Measurements from ENCODE around the gene LNP1.

DNA sequence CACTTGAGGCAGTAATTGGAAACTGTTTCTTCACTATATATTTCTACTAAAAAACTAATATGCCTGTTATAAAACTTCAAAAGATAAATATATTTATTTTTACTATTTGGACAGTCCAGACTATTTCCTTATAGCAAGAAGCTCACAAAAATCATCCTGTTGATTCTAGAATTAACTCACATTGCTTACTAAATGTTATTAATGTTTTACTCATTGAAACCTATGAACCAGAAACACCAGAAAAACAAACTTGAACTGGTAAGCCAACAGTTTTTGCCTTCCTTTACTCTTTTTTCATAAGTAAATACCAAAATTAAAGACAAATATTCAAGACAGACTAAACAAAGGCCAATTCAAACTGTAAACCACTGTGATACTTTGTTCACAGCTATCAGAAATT lies 26.8 kb upstream of the LNP1 start:
- TF ChIP-seq, protein P1, sequence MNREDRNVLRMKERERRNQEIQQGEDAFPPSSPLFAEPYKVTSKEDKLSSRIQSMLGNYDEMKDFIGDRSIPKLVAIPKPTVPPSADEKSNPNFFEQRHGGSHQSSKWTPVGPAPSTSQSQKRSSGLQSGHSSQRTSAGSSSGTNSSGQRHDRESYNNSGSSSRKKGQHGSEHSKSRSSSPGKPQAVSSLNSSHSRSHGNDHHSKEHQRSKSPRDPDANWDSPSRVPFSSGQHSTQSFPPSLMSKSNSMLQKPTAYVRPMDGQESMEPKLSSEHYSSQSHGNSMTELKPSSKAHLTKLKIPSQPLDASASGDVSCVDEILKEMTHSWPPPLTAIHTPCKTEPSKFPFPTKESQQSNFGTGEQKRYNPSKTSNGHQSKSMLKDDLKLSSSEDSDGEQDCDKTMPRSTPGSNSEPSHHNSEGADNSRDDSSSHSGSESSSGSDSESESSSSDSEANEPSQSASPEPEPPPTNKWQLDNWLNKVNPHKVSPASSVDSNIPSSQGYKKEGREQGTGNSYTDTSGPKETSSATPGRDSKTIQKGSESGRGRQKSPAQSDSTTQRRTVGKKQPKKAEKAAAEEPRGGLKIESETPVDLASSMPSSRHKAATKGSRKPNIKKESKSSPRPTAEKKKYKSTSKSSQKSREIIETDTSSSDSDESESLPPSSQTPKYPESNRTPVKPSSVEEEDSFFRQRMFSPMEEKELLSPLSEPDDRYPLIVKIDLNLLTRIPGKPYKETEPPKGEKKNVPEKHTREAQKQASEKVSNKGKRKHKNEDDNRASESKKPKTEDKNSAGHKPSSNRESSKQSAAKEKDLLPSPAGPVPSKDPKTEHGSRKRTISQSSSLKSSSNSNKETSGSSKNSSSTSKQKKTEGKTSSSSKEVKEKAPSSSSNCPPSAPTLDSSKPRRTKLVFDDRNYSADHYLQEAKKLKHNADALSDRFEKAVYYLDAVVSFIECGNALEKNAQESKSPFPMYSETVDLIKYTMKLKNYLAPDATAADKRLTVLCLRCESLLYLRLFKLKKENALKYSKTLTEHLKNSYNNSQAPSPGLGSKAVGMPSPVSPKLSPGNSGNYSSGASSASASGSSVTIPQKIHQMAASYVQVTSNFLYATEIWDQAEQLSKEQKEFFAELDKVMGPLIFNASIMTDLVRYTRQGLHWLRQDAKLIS (CRISPR knock-in tag; IDR thresholded peaks at IDR 0.05; ENCODE audit: borderline replicate concordance): no peak
- TF ChIP-seq ESRRA (CRISPR knock-in tag; IDR thresholded peaks at IDR 0.05; ENCODE audit: borderline replicate concordance): no peak
- TF ChIP-seq, protein P2, sequence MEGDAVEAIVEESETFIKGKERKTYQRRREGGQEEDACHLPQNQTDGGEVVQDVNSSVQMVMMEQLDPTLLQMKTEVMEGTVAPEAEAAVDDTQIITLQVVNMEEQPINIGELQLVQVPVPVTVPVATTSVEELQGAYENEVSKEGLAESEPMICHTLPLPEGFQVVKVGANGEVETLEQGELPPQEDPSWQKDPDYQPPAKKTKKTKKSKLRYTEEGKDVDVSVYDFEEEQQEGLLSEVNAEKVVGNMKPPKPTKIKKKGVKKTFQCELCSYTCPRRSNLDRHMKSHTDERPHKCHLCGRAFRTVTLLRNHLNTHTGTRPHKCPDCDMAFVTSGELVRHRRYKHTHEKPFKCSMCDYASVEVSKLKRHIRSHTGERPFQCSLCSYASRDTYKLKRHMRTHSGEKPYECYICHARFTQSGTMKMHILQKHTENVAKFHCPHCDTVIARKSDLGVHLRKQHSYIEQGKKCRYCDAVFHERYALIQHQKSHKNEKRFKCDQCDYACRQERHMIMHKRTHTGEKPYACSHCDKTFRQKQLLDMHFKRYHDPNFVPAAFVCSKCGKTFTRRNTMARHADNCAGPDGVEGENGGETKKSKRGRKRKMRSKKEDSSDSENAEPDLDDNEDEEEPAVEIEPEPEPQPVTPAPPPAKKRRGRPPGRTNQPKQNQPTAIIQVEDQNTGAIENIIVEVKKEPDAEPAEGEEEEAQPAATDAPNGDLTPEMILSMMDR (IDR thresholded peaks at IDR 0.05): no peak
- no peak for TF ChIP-seq JUN (CRISPR knock-in tag; IDR thresholded peaks at IDR 0.05)
- TF ChIP-seq, protein P3, sequence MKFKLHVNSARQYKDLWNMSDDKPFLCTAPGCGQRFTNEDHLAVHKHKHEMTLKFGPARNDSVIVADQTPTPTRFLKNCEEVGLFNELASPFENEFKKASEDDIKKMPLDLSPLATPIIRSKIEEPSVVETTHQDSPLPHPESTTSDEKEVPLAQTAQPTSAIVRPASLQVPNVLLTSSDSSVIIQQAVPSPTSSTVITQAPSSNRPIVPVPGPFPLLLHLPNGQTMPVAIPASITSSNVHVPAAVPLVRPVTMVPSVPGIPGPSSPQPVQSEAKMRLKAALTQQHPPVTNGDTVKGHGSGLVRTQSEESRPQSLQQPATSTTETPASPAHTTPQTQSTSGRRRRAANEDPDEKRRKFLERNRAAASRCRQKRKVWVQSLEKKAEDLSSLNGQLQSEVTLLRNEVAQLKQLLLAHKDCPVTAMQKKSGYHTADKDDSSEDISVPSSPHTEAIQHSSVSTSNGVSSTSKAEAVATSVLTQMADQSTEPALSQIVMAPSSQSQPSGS (CRISPR knock-in tag; IDR thresholded peaks at IDR 0.05; ENCODE audit: borderline replicate concordance, low read depth): no peak
- TF ChIP-seq, protein P4, sequence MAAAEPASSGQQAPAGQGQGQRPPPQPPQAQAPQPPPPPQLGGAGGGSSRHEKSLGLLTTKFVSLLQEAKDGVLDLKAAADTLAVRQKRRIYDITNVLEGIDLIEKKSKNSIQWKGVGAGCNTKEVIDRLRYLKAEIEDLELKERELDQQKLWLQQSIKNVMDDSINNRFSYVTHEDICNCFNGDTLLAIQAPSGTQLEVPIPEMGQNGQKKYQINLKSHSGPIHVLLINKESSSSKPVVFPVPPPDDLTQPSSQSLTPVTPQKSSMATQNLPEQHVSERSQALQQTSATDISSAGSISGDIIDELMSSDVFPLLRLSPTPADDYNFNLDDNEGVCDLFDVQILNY (CRISPR knock-in tag; IDR thresholded peaks at IDR 0.05): no peak
- no peak for TF ChIP-seq RELA (CRISPR knock-in tag; IDR thresholded peaks at IDR 0.05; ENCODE audit: borderline replicate concordance)
